Muscle of leg (tissue), 11 donors: ENCODE data around the gene CPNE4. TPM values are rescaled to one million over a fixed set of nuclear protein-coding genes. Genes with fewer than 3 reads are reported as not detected.
A peak's percentile ranks its signal among the peaks of the same experiment; 100 is the strongest.

ENCODE experiments used
- DNase-seq: peaks from one replicate; pipeline ENCODE4 v3.0.0; 2013
- H3K27ac ChIP-seq: one replicate; pipeline ENCODE4 v1.5.1; 2013; ENCODE audit warnings: mild to moderate bottlenecking, low read length, control low read depth
- H3K27me3 ChIP-seq: one replicate; pipeline ENCODE4 v1.6.1; 2013; ENCODE audit warnings: low read length; ENCODE audit not compliant: control insufficient read depth, insufficient read depth
- H3K36me3 ChIP-seq: one replicate; pipeline ENCODE4 v1.6.1; 2013; ENCODE audit warnings: low read length; ENCODE audit not compliant: control insufficient read depth, insufficient read depth
- H3K4me1 ChIP-seq: one replicate; pipeline ENCODE4 v1.6.1; 2013; ENCODE audit warnings: low read length; ENCODE audit not compliant: control insufficient read depth, insufficient read depth
- H3K4me3 ChIP-seq: one replicate; pipeline ENCODE4 v1.5.1; 2013; ENCODE audit warnings: low read length, control low read depth
- H3K9me3 ChIP-seq: replicated peaks from 2 replicates; pipeline ENCODE4 v1.6.1; 2013; ENCODE audit warnings: low read depth, low read length; ENCODE audit not compliant: control insufficient read depth
- WGBS: methylation state at CpG from one replicate; pipeline ENCODE4 v1.1.5; 2013; ENCODE audit warnings: missing lambda C conversion rate; ENCODE audit not compliant: insufficient coverage; 5-methylcytosine and 5-hydroxymethylcytosine counted together
- polyA plus RNA-seq, 8 donors: library from polyadenylated mRNA; unstranded; fragments of 120-200 nt; gene quantifications; one replicate each; pipeline versions ENCODE4 v1.2.1 to v1.2.3, GENCODE V29; 2013; ENCODE audit warnings: inconsistent platforms in 1 of 8, low replicate concordance in 1 of 8; ENCODE audit not compliant: insufficient read length in 8 of 8, insufficient read depth in 1 of 8
- total RNA-seq: library from RNA; stranded (reverse); fragments of 120-200 nt; gene quantifications from one replicate; pipeline ENCODE4 v1.2.4, GENCODE V29; 2013

The CPNE4 gene
- total and polyA plus RNA-seq, 9 donors = 0.07 to 0.31 (median 0.09) TPM; not detected in 2

GRCh38 chr3:132020058-132020457 is 14.8 kb downstream of the CPNE4 start:
- 0% methylated on average over 1 of the region's 3 CpGs for WGBS
- Histone ChIP-seq H3K27me3 (peaks cover 2% of the 10 kb centered on the region), H3K27ac (no peak overlapping the region), H3K4me3 (no peak overlapping the region), H3K9me3 (no peaks in the 10 kb centered on the region), H3K36me3 (no peaks in the 10 kb centered on the region), H3K4me1 (no peaks in the 10 kb centered on the region)
- no peak for DNase-seq

GRCh38 chr3:132017137-132017536 is 17.7 kb downstream of the CPNE4 start:
- WGBS = 79% methylated on average over 3 of the region's 3 CpGs
- H3K27ac ChIP-seq = no peak overlapping the region
- no peak for DNase-seq
- H3K36me3 ChIP-seq = no peaks in the 10 kb centered on the region
- H3K4me3 ChIP-seq = no peak overlapping the region
- H3K4me1 ChIP-seq = no peaks in the 10 kb centered on the region
- H3K9me3 ChIP-seq = no peaks in the 10 kb centered on the region
- H3K27me3 ChIP-seq = peaks cover 2% of the 10 kb centered on the region

- Histone ChIP-seq H3K9me3 (no peaks in the 10 kb centered on the region), H3K4me1 (no peaks in the 10 kb centered on the region), H3K27me3 (peaks cover 2% of the 10 kb centered on the region), H3K27ac (no peak overlapping the region), H3K36me3 (no peaks in the 10 kb centered on the region), H3K4me3 (no peak overlapping the region)
- DNase-seq = no peak
- WGBS = 68% methylated on average over 6 of the region's 7 CpGs
These were observed 18.5 kb downstream of the CPNE4 start for GRCh38 chr3:132016061-132017041.

- DNase-seq = no peak
- Histone ChIP-seq H3K4me1 (no peaks in the 10 kb centered on the region), H3K4me3 (no peak overlapping the region), H3K27ac (no peak overlapping the region), H3K27me3 (peaks cover 2% of the 10 kb centered on the region), H3K9me3 (no peaks in the 10 kb centered on the region), H3K36me3 (no peaks in the 10 kb centered on the region)
- WGBS = no CpG with 5 or more reads among the region's 3 CpGs
These were observed 20.7 kb downstream of the CPNE4 start for GRCh38 chr3:132014105-132014504.

GRCh38 chr3:132009241-132009640 is 25.6 kb downstream of the CPNE4 start:
- no peak overlapping the region for H3K4me3 ChIP-seq
- no peaks in the 10 kb centered on the region for H3K36me3 ChIP-seq
- H3K27ac ChIP-seq = no peak overlapping the region
- peak; percentile 1 for DNase-seq
- H3K9me3 ChIP-seq = no peaks in the 10 kb centered on the region
- no peaks in the 10 kb centered on the region for H3K4me1 ChIP-seq
- H3K27me3 ChIP-seq = no peaks in the 10 kb centered on the region

GRCh38 chr3:132008837-132009236 is 26.0 kb downstream of the CPNE4 start:
- Histone ChIP-seq H3K36me3 (no peaks in the 10 kb centered on the region), H3K9me3 (no peaks in the 10 kb centered on the region), H3K27ac (no peak overlapping the region), H3K4me1 (no peaks in the 10 kb centered on the region), H3K27me3 (no peaks in the 10 kb centered on the region), H3K4me3 (no peak overlapping the region)
- DNase-seq = no peak
- 17% methylated on average over 1 of the region's 2 CpGs for WGBS

GRCh38 chr3:132007617-132008016 is 27.2 kb downstream of the CPNE4 start:
- DNase-seq = no peak
- H3K27me3 ChIP-seq = no peaks in the 10 kb centered on the region
- no peaks in the 10 kb centered on the region for H3K4me1 ChIP-seq
- no peaks in the 10 kb centered on the region for H3K9me3 ChIP-seq
- H3K36me3 ChIP-seq = no peaks in the 10 kb centered on the region
- no peak overlapping the region for H3K4me3 ChIP-seq
- WGBS = no CpG with 5 or more reads among the region's 1 CpG
- H3K27ac ChIP-seq = no peak overlapping the region

- WGBS = 20% methylated on average over 1 of the region's 3 CpGs
These were observed 28.1 kb downstream of the CPNE4 start for GRCh38 chr3:132006605-132007204.

GRCh38 chr3:132004571-132004970 is 30.2 kb downstream of the CPNE4 start:
- Histone ChIP-seq H3K4me1 (no peaks in the 10 kb centered on the region), H3K9me3 (no peaks in the 10 kb centered on the region), H3K27me3 (no peaks in the 10 kb centered on the region), H3K27ac (no peak overlapping the region), H3K4me3 (no peak overlapping the region), H3K36me3 (no peaks in the 10 kb centered on the region)
- 100% methylated on average over 1 of the region's 2 CpGs for WGBS
- DNase-seq = no peak

More at GRCh38 chr3:132006605-132007204, 28.1 kb downstream of the CPNE4 start:
- H3K27me3 ChIP-seq = no peaks in the 10 kb centered on the region
- DNase-seq = no peak
- no peaks in the 10 kb centered on the region for H3K9me3 ChIP-seq
- no peaks in the 10 kb centered on the region for H3K4me1 ChIP-seq
- H3K4me3 ChIP-seq = no peak overlapping the region
- no peak overlapping the region for H3K27ac ChIP-seq
- no peaks in the 10 kb centered on the region for H3K36me3 ChIP-seq

GRCh38 chr3:132003685-132004084 is 31.1 kb downstream of the CPNE4 start:
- DNase-seq = no peak
- Histone ChIP-seq H3K36me3 (no peaks in the 10 kb centered on the region), H3K4me1 (no peaks in the 10 kb centered on the region), H3K4me3 (no peak overlapping the region), H3K9me3 (no peaks in the 10 kb centered on the region), H3K27me3 (no peaks in the 10 kb centered on the region), H3K27ac (no peak overlapping the region)
- no CpG with 5 or more reads among the region's 1 CpG for WGBS
